Occipital lobe (tissue), 2 donors: ENCODE results near the gene DDO. TPM values are rescaled to one million over a fixed set of nuclear protein-coding genes. Genes with fewer than 3 reads are reported as not detected.
"Not testable (repeated sequence)": the region's sequence is repeated elsewhere in the genome, so short reads cannot be mapped to it uniquely, and the experiment has no call there.

Experiments used
- DNase-seq: peaks from one replicate; lab custom pipeline; 2025; lab: John Stamatoyannopoulos, UW
- total RNA-seq: library from RNA; depleted of rRNA; stranded (reverse); fragments of >200 nt; gene quantifications from one replicate; pipeline ENCODE4 v1.2.3, GENCODE V29; 2014

Gene DDO, protein sequence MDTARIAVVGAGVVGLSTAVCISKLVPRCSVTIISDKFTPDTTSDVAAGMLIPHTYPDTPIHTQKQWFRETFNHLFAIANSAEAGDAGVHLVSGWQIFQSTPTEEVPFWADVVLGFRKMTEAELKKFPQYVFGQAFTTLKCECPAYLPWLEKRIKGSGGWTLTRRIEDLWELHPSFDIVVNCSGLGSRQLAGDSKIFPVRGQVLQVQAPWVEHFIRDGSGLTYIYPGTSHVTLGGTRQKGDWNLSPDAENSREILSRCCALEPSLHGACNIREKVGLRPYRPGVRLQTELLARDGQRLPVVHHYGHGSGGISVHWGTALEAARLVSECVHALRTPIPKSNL
- total RNA-seq: 0.16 TPM

- DNase-seq: peak; percentile 88
Observed at GRCh38 chr6:110415086-110415916, at the start of gene DDO. Gene DDO, minus strand, starts transcription at chr6:110415575. Its CDS starts 2,113 bp downstream, at chr6:110413462.

DNA sequence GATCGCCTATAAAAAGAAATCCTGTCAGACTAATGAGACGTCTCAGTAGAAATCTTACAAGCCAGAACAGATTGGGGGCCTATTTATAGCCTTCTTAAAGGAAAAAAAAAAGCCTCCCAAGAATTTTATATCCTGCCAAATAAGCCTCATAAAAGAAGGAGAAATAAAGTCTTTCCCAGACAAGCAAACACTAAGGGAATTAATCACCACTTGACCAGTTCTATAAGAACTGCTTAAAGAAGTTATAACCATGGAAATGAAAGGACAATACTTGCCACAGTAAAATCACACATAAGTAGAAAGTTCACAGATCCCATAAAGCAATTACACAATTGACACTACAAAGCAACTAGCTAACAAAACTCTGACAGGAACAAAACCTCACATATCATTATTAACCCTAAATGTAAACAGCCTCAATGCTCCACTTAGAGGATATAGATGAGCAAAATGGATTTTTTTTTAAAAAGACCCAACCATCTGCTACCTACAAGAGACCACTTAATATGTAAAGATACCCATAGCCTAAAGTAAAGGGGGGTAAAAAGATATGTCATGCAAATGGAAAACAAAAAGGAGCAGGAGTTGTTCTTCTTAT is 47.6 kb upstream of the DDO start:
- DNase-seq: no peak

DNA sequence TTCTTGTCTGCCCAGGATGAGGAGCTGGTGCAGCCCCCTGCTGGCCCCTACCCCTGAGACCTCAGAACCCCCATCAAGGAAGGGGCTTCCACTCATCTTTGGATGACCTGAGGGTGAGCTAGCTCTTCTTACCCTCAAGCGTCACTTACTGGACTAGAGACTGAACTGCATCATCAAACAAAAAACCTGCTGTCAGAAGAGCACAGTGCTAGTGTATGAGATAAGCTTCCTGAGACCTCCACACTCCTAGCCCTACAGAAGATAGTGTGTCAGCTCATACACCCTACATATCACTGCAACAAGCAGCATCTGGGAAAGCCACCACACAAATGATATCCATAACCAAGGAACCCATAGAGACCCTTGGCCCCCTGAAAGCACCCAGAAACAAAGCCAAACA is 46.0 kb upstream of the DDO start:
- DNase-seq: no peak

GRCh38 chr6:110459137-110459536 is 43.8 kb upstream of the DDO start:
- no peak for DNase-seq

- no peak for DNase-seq
Observed at GRCh38 chr6:110458476-110458875, 43.1 kb upstream of the DDO start.

GRCh38 chr6:110457567-110458175 is 42.3 kb upstream of the DDO start:
- not testable (repeated sequence) for DNase-seq

- DNase-seq: no peak
Observed at GRCh38 chr6:110456694-110457093, 41.3 kb upstream of the DDO start.

- no peak for DNase-seq
Observed at GRCh38 chr6:110449541-110449895, 34.1 kb upstream of the DDO start.

DNA sequence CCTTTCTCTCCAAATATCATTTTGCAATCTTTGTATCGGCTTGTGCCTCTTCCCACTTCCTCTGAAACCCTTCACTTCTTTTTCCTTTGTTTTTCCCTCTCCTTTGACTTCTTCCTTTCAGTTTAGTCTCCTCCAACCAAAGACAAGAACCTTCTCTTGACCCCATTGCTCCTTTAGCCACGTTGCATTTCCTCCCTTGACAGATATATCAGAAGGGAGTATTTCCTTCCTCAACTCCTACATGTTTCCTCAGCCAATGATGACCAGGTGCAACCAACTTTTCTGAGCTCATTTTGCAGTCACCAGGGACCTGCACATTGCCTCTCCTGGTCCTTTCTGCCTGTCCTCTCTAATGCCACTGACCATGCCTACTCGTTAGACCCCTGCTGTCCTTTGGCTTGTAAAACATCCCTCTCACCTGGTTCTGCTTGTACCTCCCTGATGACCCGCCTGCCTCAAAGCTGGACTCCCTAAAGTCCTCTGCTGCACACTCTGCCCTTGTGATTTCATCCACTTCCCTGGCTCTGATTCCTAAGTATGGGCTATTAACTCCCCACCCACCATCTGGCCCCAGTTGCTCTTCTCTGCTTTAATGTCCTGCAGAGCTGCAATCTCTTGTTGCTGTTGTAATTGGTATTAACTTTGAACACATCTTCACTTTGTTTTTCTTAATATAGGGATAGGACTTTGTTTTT is 33.6 kb upstream of the DDO start:
- no peak for DNase-seq

- DNase-seq: no peak
Observed at GRCh38 chr6:110447761-110448160, 32.4 kb upstream of the DDO start.

DNA sequence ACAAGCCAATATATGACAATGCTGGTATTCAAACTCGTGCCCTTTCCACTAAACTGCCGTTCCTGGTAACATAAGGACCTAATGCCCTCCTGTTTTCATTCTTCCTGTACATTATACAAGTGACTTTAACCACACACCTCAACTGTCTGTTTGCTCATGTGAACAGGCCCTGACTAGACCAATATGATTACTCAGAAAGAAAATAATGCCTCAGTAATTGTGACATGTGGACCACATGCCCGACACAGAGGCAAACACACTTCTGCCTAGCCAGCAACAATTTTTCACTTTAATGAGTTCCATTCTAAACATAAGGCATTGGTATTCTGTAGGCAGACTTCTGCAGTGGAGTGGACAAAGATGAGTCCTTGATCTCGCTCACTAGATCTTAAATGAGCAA is 31.0 kb upstream of the DDO start:
- DNase-seq: no peak

DNA sequence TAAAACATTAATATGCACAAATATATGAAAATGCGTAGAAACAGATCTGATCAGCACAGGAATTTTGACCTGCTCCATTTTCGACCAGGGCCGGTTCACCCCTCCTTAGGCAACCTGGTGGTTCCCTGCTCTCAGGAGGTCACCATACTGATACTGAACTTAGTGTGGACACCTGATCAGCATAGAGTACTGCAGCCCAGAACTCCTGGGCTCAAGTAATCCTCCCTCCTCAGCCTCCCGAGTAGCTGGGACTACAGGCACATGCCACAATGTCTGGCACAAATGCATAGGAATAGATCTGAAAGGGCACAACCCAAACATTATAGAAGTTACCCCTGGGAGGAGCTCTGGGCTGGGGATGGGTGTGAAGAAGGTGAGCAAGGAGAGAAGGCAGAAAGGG is 24.7 kb upstream of the DDO start:
- DNase-seq: no peak

DNA sequence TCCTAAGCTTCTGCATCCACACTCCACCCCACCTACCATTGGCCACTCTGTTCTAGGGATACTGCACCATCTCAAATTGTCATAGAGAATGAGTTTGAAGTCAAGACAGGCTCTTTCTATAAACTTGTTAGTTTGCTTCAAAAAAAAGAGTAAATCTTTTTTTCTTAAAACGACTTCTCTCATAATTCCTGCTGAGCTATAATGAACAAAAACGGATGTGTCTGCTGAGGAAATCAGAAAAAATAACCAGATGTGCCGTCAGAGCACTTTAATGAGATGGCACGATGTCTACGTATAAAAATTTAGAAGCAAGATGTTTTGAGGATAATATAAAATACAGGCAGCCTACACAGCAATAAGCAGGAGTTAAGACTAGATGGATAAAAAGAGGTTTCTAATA is 24.0 kb upstream of the DDO start:
- no peak for DNase-seq

DNA sequence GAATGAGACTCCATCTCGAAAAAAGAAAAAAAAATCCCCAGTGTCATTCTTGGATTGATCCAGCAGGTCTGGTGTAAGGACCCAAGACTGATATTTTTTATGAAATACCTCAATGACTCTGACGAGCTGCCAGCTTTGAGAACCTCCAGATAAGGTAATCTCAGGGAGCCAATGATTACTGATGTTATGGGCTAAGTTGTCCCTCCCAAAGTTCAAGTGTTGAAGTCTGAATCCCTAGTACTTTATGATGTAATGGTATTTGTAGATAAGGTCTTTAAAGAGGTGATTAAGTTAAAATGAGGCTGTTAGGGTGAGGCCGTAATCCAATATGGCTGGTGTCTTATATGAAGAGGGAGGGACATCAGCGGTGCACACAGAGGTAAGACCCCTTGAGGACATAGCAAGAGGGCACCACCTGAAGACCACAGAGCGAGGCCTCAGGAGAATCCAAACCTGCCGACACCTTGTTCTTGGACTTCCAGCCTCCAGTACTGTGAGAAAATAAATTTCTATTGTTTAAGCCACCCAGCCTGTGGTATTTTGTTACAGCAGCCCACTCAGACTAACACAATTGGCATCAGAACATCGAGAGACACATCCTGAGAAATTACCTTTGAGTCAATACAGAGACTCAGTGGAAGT is 19.7 kb upstream of the DDO start:
- no peak for DNase-seq

GRCh38 chr6:110432285-110432900 is 17.0 kb upstream of the DDO start:
- DNase-seq: no peak

DNA sequence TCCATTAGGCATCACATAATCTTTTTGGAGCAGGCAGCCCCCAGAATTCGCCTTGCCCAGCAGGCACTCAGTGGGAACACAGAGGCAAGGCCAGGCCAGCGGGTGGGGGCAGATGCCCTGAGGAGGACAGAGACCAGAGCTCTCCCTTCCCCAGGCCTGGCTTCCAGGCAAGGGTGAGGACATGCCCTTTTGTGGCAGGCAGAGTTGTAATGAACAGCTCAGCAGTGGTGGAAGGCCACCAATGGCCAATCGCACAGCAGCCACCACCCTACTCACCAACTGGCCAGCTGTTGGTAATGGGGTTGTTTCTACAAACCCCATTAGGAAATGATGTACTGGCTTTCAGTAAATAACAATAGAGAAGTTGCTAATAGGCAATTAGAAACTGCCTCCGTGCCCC is 15.4 kb upstream of the DDO start:
- DNase-seq: no peak

- DNase-seq: no peak
Observed at GRCh38 chr6:110430236-110430635, 14.9 kb upstream of the DDO start.

DNA sequence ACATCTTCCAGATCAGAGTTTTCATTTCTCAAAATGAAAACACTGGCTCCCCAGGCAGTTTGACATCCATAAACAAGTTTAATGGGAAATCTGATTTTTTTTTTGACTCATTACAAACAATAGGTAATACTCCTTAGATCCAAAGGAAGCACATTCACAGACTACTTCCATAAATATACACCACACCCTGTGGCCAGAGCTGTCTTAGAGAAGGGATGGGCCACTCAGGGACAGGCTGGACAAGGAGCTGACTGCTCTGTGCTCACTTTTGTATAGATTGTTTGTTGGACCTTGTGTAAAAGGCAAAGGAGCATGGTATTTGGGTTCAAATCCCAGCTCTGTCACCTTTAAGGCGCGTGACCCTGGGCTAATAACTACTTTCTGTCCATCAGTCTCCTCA is 12.8 kb upstream of the DDO start:
- no peak for DNase-seq

- no peak for DNase-seq
Observed at GRCh38 chr6:110425816-110426215, 10.4 kb upstream of the DDO start.

GRCh38 chr6:110422444-110422822 is 7.1 kb upstream of the DDO start:
- DNase-seq: no peak
